Body of pancreas (tissue), 4 donors: Measurements from ENCODE around the gene BABAM2.

Experiments used
- POLR2A ChIP-seq, 3 donors: fragments of 450-650 bp; IDR thresholded peaks; one replicate each; pipeline ENCODE4 v1.6.1; 2016; ENCODE audit warnings: antibody characterized with exemption in 3 of 3, mild to moderate bottlenecking in 2 of 3
- TF ChIP-seq, protein P1 (sequence below), 7 experiments: fragments of 450-650 bp in 4 of 7; fragments of 200-600 bp in 3 of 7; sonication (generic) in 3 of 7; IDR thresholded peaks; one replicate each; pipeline ENCODE4 v1.5.1; 2016 to 2019; ENCODE audit warnings: antibody characterized with exemption in 7 of 7

DNA sequence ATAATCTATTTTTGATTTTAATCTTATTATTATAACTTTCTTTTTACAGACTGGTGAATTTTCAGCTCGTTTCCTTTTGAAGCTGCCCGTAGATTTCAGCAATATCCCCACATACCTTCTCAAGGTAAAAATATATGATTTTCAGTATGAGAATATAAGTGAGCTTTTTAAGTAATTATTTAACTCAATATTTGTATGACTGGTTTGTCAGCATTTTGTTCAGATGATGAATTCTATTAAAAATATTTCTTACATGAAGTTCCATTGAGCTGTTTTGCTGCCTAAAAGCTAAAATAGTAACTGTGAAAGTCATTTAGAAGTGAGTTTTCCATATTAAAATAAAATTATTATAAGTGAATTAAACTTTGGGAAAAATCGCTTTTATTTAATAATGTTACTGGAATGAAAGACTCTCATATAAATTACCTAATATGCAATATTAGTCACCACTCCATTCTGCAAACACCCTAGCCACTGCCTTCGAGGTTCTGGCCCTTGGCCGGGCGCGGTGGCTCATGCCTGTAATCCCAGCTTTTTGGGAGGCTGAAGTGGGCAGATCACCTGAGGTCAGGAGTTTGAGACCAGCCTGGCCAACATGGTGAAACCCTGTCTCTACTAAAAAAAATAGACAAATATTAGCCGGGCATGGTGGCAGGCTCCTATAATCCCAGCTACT, 155.3 kb downstream of the BABAM2 start:
- TF ChIP-seq, protein P1, sequence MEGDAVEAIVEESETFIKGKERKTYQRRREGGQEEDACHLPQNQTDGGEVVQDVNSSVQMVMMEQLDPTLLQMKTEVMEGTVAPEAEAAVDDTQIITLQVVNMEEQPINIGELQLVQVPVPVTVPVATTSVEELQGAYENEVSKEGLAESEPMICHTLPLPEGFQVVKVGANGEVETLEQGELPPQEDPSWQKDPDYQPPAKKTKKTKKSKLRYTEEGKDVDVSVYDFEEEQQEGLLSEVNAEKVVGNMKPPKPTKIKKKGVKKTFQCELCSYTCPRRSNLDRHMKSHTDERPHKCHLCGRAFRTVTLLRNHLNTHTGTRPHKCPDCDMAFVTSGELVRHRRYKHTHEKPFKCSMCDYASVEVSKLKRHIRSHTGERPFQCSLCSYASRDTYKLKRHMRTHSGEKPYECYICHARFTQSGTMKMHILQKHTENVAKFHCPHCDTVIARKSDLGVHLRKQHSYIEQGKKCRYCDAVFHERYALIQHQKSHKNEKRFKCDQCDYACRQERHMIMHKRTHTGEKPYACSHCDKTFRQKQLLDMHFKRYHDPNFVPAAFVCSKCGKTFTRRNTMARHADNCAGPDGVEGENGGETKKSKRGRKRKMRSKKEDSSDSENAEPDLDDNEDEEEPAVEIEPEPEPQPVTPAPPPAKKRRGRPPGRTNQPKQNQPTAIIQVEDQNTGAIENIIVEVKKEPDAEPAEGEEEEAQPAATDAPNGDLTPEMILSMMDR (IDR thresholded peaks at IDR 0.05): no peak
- no peak for TF ChIP-seq POLR2A (IDR thresholded peaks at IDR 0.05)
